GM19193 (cell line): ENCODE results near the gene PRRG3.

Source experiments
- POLR2A ChIP-seq: IDR thresholded peaks from 4 replicates; pipeline ENCODE4 v1.6.1; 2011; ENCODE audit not compliant: insufficient read depth, insufficient read length; ENCODE audit errors: extremely low read depth

Gene PRRG3

GRCh38 chrX:151701531-151701930, 6.3 kb downstream of the PRRG3 start:
- TF ChIP-seq POLR2A: no peak

- TF ChIP-seq POLR2A: no peak
Measured at GRCh38 chrX:151702026-151702714, 6.9 kb downstream of the PRRG3 start.

DNA sequence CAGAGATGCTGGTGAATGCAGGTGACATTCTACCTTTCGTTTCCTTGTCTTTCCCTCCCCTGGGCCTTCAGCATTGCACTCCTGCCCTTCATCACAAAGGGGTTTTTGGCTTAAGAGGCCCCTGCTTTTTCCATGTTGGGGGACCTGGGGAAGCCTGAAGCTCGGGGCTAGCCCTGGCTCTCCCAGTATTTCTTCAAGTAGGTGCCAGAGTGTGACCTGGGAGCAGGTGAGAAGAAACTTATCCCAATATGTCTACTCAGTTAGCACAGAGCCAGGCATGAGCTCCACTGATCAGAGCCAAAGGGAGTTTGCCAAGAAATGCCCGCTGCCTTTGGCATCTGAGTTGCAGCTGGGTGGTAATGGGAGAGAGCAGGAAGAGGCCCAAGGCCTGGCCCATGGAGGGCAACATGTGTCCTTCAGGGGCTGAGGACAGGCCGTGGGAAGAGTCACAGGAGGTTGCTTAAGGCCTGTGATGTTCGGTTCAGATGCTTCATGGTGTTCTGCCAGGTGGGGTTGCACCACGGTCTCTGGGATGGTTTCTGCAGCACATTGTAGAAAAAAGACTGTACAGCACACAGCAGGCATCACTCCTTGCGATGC, 7.6 kb downstream of the PRRG3 start:
- no peak for TF ChIP-seq POLR2A

- no peak for TF ChIP-seq POLR2A
Measured at GRCh38 chrX:151703487-151703886, 8.2 kb downstream of the PRRG3 start.

DNA sequence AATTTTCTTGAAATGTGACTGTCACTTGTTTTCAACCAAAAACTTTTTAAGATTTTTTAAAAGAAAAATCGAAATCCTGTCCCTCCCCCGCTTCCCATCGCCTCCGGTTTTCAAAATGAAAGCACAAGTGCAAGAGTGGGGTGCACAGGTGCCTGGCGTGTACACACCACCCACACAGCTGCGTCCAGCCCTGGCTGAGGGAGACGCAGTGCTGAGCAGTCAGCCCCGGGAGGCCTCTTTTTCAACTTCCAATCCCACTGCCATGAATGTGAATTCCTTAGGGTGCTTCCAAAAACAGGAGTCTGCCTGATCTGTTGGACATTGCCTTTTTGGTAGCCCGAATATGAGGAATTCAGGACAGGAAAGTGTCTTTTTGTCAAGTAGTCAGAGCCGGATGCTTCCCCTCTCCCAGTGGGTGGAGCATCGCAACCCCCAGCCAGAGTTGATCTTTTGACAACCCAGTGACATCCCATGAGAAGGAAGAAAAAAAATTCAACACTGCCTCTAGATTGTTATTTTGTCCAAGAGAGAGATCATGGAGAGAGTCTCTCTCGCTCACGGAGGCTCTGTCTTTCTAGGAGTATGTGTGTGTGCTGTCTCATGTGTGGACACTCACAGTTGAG, 8.9 kb downstream of the PRRG3 start:
- TF ChIP-seq POLR2A: no peak

- TF ChIP-seq POLR2A: no peak
Measured at GRCh38 chrX:151708821-151709220, 13.6 kb downstream of the PRRG3 start.

DNA sequence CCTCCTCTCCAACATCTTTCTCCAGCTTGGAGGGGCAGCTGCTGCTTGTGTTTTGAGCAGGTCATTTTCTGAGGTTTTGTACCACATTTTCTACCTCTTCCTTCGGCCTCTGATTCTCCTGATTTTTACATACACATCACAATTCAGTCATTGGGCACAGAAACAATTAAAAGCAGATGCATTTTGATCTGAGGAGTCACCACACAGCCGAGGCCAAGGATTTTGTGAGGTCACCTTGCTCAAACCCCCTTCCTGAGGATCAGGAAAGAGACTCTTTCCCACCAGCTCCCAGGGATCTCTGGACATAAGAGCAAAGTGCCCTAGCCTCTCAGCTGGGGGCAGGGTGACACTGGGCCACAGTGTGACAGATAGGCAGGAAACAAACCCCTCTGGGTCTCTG, 15.2 kb downstream of the PRRG3 start:
- no peak for TF ChIP-seq POLR2A

DNA sequence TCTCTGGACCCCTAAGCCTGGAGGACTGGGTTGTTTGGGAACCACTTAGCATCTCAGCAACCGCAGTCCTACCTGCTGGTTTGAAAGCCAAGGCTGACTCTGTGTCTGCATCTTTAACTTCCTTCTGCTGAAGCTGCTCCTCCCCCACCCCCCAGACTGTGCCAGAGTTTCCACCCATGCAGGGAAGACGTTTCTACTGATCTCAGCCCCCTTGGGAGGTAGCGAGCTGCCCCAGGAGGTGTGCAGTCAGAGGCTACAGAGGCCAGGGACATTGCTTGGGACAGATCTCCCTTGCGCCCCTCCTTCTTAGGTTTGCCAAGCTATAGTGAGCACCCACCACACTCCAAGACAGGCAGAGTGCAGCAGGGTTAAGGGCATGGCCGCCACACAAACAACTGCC, 15.9 kb downstream of the PRRG3 start:
- no peak for TF ChIP-seq POLR2A

DNA sequence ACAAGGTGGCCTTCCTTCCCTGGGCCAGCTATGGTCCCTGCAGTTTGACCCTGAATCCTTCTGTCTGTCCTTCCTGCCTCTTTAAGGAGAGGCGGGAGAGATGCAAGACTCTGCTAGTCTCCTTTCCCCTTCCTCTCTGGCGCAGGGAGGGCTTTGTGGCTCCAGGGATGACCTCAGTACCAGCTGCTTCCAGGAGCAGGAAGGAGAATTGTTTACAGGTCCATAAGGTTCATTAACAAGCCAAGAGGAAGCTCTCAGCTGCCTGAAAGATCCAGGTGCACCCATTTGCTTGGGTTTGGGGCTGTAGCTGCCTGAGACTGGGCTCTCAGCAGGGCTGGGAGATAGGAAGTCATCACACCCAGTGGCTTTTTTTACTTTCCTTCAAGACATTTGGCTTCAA, 16.5 kb downstream of the PRRG3 start:
- TF ChIP-seq POLR2A: no peak

DNA sequence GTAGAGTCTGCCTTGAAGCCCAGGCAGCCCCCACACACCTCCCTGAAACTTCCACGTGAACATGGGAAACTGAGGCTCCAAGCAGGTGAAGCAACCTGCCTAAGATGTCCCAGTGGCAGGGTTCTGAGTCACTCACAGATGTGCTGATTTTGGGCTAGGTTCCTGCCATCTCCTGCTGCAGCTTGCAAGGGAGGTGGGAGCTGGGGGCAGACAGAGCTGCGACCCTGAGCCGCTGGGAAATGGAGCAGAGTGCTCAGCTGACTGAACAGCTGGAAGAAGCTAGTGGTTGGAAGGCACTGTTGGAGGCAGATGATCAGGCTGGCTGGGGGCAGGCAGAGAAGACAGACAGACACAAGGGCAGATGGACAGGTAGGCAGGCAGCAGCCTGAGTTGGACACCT, 17.0 kb downstream of the PRRG3 start:
- TF ChIP-seq POLR2A: no peak

DNA sequence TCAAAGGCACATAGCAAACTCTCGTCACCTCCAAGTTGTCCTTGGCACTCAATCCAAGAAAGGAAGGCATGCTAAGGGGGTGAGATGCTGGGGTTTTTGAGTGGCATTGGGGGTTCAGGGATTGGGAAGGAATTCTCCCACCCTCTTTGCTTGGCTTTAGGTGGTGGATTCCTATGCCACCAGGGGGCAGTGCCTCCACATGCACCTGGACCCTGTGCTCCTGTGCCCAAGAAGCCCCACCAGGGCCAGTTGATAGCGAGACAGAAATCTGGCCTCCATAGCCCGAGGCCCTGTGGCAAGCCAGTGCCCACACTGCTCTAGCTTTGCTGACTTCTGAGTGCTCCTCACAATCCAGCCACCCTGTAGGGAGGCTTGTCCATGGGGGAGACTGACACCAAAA, 18.6 kb downstream of the PRRG3 start:
- no peak for TF ChIP-seq POLR2A

GRCh38 chrX:151714362-151714761, 19.1 kb downstream of the PRRG3 start:
- no peak for TF ChIP-seq POLR2A

DNA sequence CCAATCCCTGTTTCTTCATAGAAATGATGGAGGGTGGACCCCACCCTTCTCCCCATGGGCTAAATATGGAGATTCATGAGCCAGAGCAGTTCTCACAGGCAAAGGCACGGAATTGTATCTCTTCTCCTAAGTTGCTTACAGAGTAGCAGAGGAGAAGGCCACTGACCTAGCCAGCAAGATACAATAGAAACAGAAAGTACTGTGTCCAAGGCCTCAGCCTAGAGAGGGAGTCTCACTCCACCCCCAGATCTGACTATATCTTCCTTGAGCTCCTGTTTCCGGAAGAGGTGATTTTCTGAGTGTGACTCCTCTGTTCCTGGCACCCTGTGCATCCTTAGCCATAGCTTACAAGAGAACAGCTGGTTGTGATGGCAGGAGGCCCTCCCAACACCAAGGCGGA, 20.5 kb downstream of the PRRG3 start, which contains the start of gene FATE1:
FATE1 (plus strand) TSS at position 284 of the 400 bp plus-strand sequence; CDS start at position 369, 85 bp downstream.
- TF ChIP-seq POLR2A: no peak

GRCh38 chrX:151722241-151722846, 27.1 kb downstream of the PRRG3 start:
- TF ChIP-seq POLR2A: no peak

GRCh38 chrX:151723156-151723760, 28.0 kb downstream of the PRRG3 start:
- no peak for TF ChIP-seq POLR2A

GRCh38 chrX:151724563-151725337, 29.5 kb downstream of the PRRG3 start:
- TF ChIP-seq POLR2A: no peak

- no peak for TF ChIP-seq POLR2A
Measured at GRCh38 chrX:151725338-151725614, 30.0 kb downstream of the PRRG3 start.
